Progenitor cell of endocrine pancreas (in vitro differentiated cells): ENCODE measurements around the gene SLC25A26. TPM values are rescaled to one million over a fixed set of nuclear protein-coding genes. Genes with fewer than 3 reads are reported as not detected.
"Not testable (repeated sequence)": the region's sequence is repeated elsewhere in the genome, so short reads cannot be mapped to it uniquely, and the experiment has no call there.

Experiments
- DNase-seq: peaks from one replicate; pipeline ENCODE4 v3.0.0; 2021; ENCODE audit warnings: low spot score; ENCODE audit not compliant: unreplicated experiment
- H3K27ac Mint-ChIP-seq: 2 replicates; pipeline ENCODE4 v1.8.0; 2021; ENCODE audit warnings: mild to moderate bottlenecking, moderate library complexity, mixed read lengths
- H3K27me3 Mint-ChIP-seq: 2 replicates; pipeline ENCODE4 v1.8.0; 2021; ENCODE audit warnings: mixed read lengths
- H3K36me3 Mint-ChIP-seq: 2 replicates; pipeline ENCODE4 v1.8.0; 2022; ENCODE audit warnings: mixed read lengths; ENCODE audit not compliant: insufficient read depth
- H3K4me1 Mint-ChIP-seq: 2 replicates; pipeline ENCODE4 v1.8.0; 2021; ENCODE audit warnings: low read depth, mixed read lengths
- H3K4me3 Mint-ChIP-seq: 2 replicates; pipeline ENCODE4 v1.8.0; 2021; ENCODE audit warnings: low read depth, mild to moderate bottlenecking, moderate library complexity, mixed read lengths
- H3K9me3 Mint-ChIP-seq: 2 replicates; pipeline ENCODE4 v1.8.0; 2021; ENCODE audit warnings: low read depth, mixed read lengths
- total RNA-seq: library from RNA; stranded (reverse); gene quantifications from 2 replicates; pipeline ENCODE4 v1.2.1, GENCODE V29; 2021
- TF ChIP-seq, protein P1 (sequence below): fragments of 200-600 bp; sonication (generic); IDR thresholded peaks from one replicate; pipeline ENCODE4 v1.5.0; 2021; ENCODE audit warnings: antibody characterized with exemption, mild to moderate bottlenecking; ENCODE audit not compliant: unreplicated experiment

SLC25A26 gene
- total RNA-seq, 1 donor from 2014 or later = 18.9 TPM

DNA sequence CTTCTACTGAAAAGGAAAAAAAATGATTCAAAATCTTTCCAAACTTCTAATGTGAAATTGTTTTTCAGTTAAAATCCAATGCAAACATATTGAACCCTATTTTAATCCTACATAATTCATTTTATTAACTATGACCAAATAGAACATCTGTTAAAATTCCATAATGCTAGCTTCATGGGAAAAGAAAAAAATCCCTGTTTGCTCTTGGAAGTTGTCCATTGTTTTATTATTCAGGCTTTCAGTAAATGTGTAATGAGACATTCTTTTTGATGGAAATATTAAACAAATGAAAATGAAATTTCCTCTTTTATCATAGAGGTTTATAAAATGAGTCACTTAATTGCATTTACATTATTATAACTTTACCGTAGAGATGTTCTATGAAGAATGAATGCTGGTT lies 49.5 kb downstream of the SLC25A26 start:
- Mint-ChIP-seq H3K4me1 (peaks cover 3% of the 10 kb centered on the region), H3K27ac (no peak overlapping the region), H3K9me3 (no peaks in the 10 kb centered on the region), H3K27me3 (no peaks in the 10 kb centered on the region), H3K36me3 (peaks cover 13% of the 10 kb centered on the region), H3K4me3 (no peak overlapping the region)
- no peak for DNase-seq
- TF ChIP-seq, protein P1, sequence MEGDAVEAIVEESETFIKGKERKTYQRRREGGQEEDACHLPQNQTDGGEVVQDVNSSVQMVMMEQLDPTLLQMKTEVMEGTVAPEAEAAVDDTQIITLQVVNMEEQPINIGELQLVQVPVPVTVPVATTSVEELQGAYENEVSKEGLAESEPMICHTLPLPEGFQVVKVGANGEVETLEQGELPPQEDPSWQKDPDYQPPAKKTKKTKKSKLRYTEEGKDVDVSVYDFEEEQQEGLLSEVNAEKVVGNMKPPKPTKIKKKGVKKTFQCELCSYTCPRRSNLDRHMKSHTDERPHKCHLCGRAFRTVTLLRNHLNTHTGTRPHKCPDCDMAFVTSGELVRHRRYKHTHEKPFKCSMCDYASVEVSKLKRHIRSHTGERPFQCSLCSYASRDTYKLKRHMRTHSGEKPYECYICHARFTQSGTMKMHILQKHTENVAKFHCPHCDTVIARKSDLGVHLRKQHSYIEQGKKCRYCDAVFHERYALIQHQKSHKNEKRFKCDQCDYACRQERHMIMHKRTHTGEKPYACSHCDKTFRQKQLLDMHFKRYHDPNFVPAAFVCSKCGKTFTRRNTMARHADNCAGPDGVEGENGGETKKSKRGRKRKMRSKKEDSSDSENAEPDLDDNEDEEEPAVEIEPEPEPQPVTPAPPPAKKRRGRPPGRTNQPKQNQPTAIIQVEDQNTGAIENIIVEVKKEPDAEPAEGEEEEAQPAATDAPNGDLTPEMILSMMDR = no peak

DNA sequence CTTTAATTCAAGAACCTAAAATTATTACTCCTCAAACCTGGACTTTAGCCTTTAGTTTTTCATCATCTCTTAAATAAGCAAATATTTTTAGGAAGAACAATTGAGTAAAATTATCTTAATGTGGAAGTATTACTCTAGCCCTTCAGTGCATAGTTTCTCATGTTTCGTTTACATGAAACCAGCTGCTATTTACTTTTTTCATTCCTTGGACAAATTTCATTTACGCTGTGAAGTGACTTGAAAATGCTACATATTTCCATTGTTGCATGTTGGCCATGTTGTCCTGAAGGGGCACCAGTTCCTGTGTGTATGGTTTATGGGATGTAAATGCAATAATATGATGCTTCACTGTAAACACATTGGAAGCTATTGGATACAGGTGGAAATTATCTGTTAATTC lies 49.9 kb downstream of the SLC25A26 start:
- TF ChIP-seq, protein P1 = no peak
- peaks cover 3% of the 10 kb centered on the region for H3K4me1 Mint-ChIP-seq
- DNase-seq = no peak
- H3K4me3 Mint-ChIP-seq = no peak overlapping the region
- H3K9me3 Mint-ChIP-seq = no peaks in the 10 kb centered on the region
- no peaks in the 10 kb centered on the region for H3K27me3 Mint-ChIP-seq
- no peak overlapping the region for H3K27ac Mint-ChIP-seq
- peaks cover 14% of the 10 kb centered on the region for H3K36me3 Mint-ChIP-seq

GRCh38 chr3:66271231-66271630 lies 50.4 kb downstream of the SLC25A26 start:
- H3K4me3 Mint-ChIP-seq = no peak overlapping the region
- no peak for DNase-seq
- H3K36me3 Mint-ChIP-seq = peaks cover 14% of the 10 kb centered on the region
- TF ChIP-seq, protein P1 = no peak
- H3K27ac Mint-ChIP-seq = no peak overlapping the region
- peaks cover 3% of the 10 kb centered on the region for H3K4me1 Mint-ChIP-seq
- no peaks in the 10 kb centered on the region for H3K9me3 Mint-ChIP-seq
- no peaks in the 10 kb centered on the region for H3K27me3 Mint-ChIP-seq

DNA sequence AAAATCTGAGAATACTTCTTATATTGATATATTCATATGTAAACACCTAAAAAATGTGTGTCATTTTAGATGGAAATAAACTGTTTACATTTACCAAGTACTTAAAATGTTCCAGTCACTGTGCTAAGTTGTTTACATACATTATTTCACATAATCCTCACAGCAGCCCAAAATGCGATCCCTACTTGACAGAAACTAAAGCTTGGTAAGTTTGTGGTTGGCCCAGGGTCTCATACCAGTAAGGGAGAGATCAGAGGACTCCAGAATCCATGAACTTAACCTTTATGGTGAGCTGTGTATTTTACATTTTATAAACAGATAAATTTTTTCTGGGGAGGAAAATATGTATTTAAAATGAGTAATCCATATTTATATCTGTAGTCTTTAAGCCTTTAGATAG lies 51.2 kb downstream of the SLC25A26 start:
- peaks cover 14% of the 10 kb centered on the region for H3K36me3 Mint-ChIP-seq
- no peak for DNase-seq
- TF ChIP-seq, protein P1 = no peak
- H3K27ac Mint-ChIP-seq = no peak overlapping the region
- H3K4me3 Mint-ChIP-seq = no peak overlapping the region
- H3K27me3 Mint-ChIP-seq = no peaks in the 10 kb centered on the region
- H3K9me3 Mint-ChIP-seq = no peaks in the 10 kb centered on the region
- H3K4me1 Mint-ChIP-seq = peaks cover 3% of the 10 kb centered on the region

GRCh38 chr3:66274837-66275236 lies 54.0 kb downstream of the SLC25A26 start:
- not testable (repeated sequence) for H3K36me3 Mint-ChIP-seq, DNase-seq, H3K27me3 Mint-ChIP-seq, H3K27ac Mint-ChIP-seq, H3K9me3 Mint-ChIP-seq, H3K4me1 Mint-ChIP-seq, H3K4me3 Mint-ChIP-seq

DNA sequence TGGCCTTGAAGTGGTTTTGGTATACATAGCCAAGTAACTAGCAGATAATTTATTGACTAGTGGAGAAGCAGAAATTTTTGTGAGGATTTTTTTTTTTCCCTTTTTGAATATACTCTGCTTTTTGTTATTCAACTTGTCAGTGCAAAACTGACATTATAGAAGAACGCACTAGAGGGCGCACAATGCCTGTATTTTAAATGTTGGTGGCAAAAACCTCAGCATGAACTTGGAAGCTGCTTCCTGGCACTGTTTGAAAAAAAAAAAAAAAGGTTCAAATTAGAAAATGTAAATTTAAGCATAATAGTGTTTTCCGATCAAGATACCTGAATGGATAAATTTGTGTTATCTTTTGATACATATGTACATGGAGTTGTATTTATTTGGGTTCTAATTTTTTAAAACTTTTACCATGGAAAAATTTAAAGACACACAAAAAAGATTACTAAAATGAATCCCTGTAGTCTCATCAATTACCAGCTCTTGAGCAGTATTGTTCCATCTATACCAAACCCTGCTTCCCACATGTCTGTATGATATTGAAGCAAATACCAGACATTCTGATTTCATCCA lies 56.0 kb downstream of the SLC25A26 start:
- TF ChIP-seq, protein P1 = peak; percentile 85
- Mint-ChIP-seq H3K4me3 (no peak overlapping the region), H3K27ac (no peak overlapping the region), H3K9me3 (no peaks in the 10 kb centered on the region), H3K36me3 (peaks cover 9% of the 10 kb centered on the region), H3K27me3 (no peaks in the 10 kb centered on the region), H3K4me1 (peaks cover 4% of the 10 kb centered on the region)
- peak; percentile 47 for DNase-seq
